Breast epithelium (tissue), 4 donors: ENCODE data around the gene SIGLEC11. TPM values are rescaled to one million over a fixed set of nuclear protein-coding genes. Genes with fewer than 3 reads are reported as not detected.

ENCODE experiments used
- DNase-seq, 2 donors: peaks; one replicate each; pipeline ENCODE4 v3.0.0-alpha.2; 2019; ENCODE audit warnings: low spot score in 2 of 2
- H3K27ac ChIP-seq, 2 donors: fragments of 200-600 bp; sonication (generic) in 1 of 2; one replicate each; pipeline ENCODE4 v1.5.1; 2016 to 2019; ENCODE audit warnings: mild to moderate bottlenecking in 1 of 2
- H3K27me3 ChIP-seq, 2 donors: fragments of 200-600 bp; sonication (generic) in 1 of 2; one replicate each; pipeline versions ENCODE4 v1.5.1 to v1.6.0; 2017 to 2019; ENCODE audit warnings: control low read depth in 1 of 2, mild to moderate bottlenecking in 1 of 2
- H3K36me3 ChIP-seq: fragments of 200-600 bp; one replicate; pipeline ENCODE4 v1.5.1; 2019
- H3K4me1 ChIP-seq, 2 donors: fragments of 200-600 bp; sonication (generic); one replicate each; pipeline ENCODE4 v1.5.1; 2016 to 2019; ENCODE audit warnings: control low read depth in 1 of 2
- H3K4me3 ChIP-seq, 3 donors: fragments of 200-600 bp; sonication (generic); 1 replicate in 2 of 3; 2 replicates in 1 of 3; pipeline ENCODE4 v1.5.1; 2016 to 2019; ENCODE audit warnings: mild to moderate bottlenecking in 3 of 3, moderate library complexity in 2 of 3
- H3K9me3 ChIP-seq, 2 donors: fragments of 200-600 bp; sonication (generic) in 1 of 2; one replicate each; pipeline ENCODE4 v1.5.1; 2016 to 2019; ENCODE audit warnings: control low read depth in 1 of 2
- POLR2A ChIP-seq: fragments of 450-650 bp; IDR thresholded peaks from one replicate; pipeline ENCODE4 v1.6.1; 2016; ENCODE audit warnings: antibody characterized with exemption, mild to moderate bottlenecking, moderate library complexity
- POLR2AphosphoS5 ChIP-seq, 3 donors: sonication (generic); formaldehyde crosslinking; IDR thresholded peaks; one replicate each; pipeline ENCODE4 v1.6.1; 2017; ENCODE audit warnings: antibody characterized with exemption in 3 of 3
- intact Hi-C: fragments of 100-400 bp; cut with DNase I; formaldehyde crosslinking; loops from one replicate; pipeline ENCODE4 v1.15.1; 2023; ENCODE audit warnings: low total_unique reads
- total RNA-seq, 3 donors: library from RNA; depleted of rRNA; stranded (reverse); fragments of >200 nt; gene quantifications; one replicate each; pipeline ENCODE4 v1.1.0, GENCODE V29; 2016
- TF ChIP-seq, protein P1 (sequence below), 3 donors: fragments of 450-650 bp; IDR thresholded peaks; one replicate each; pipeline ENCODE4 v1.5.1; 2016 to 2017; ENCODE audit warnings: antibody characterized with exemption in 3 of 3, mild to moderate bottlenecking in 3 of 3, moderate library complexity in 3 of 3

SIGLEC11 gene
- total RNA-seq, 3 donors from 2014 or later: 0.59 to 2.2 (median 0.66) TPM

DNA sequence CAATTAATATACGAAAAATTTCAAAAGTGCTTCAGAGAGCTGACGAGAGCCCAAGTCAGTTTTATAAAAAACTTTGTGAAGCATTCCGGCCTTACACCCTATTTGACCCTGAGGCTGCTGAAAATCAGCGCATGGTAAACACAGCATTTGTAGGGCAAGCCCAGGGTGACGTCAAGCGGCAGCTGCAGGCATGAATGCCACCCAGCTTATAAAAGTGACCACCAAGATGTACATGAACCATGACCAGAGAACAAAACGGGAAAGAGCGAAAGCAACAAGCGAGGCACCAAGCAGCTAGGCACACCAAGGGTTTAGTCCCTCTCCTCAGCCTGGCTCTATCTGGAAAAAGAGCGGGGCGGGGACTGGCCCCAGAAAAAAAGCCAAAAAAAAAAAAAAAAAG lies 6.0 kb downstream of the SIGLEC11 start:
- no peaks in the 10 kb centered on the region for H3K36me3 ChIP-seq
- H3K4me1 ChIP-seq: peaks cover 0 to 6% of the 10 kb centered on the region in 2 donors
- intact Hi-C loops: no loop called here
- no peak overlapping the region for H3K4me3 ChIP-seq
- H3K27ac ChIP-seq: no peak overlapping the region
- H3K27me3 ChIP-seq: no peaks in the 10 kb centered on the region
- H3K9me3 ChIP-seq: no peaks in the 10 kb centered on the region
- TF ChIP-seq POLR2AphosphoS5 (IDR thresholded peaks at IDR 0.05) (no peak), POLR2A (no peak)
- TF ChIP-seq, protein P1, sequence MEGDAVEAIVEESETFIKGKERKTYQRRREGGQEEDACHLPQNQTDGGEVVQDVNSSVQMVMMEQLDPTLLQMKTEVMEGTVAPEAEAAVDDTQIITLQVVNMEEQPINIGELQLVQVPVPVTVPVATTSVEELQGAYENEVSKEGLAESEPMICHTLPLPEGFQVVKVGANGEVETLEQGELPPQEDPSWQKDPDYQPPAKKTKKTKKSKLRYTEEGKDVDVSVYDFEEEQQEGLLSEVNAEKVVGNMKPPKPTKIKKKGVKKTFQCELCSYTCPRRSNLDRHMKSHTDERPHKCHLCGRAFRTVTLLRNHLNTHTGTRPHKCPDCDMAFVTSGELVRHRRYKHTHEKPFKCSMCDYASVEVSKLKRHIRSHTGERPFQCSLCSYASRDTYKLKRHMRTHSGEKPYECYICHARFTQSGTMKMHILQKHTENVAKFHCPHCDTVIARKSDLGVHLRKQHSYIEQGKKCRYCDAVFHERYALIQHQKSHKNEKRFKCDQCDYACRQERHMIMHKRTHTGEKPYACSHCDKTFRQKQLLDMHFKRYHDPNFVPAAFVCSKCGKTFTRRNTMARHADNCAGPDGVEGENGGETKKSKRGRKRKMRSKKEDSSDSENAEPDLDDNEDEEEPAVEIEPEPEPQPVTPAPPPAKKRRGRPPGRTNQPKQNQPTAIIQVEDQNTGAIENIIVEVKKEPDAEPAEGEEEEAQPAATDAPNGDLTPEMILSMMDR (IDR thresholded peaks at IDR 0.05): no peak
- peak in 1 of 2 donors; percentile 27 for DNase-seq

DNA sequence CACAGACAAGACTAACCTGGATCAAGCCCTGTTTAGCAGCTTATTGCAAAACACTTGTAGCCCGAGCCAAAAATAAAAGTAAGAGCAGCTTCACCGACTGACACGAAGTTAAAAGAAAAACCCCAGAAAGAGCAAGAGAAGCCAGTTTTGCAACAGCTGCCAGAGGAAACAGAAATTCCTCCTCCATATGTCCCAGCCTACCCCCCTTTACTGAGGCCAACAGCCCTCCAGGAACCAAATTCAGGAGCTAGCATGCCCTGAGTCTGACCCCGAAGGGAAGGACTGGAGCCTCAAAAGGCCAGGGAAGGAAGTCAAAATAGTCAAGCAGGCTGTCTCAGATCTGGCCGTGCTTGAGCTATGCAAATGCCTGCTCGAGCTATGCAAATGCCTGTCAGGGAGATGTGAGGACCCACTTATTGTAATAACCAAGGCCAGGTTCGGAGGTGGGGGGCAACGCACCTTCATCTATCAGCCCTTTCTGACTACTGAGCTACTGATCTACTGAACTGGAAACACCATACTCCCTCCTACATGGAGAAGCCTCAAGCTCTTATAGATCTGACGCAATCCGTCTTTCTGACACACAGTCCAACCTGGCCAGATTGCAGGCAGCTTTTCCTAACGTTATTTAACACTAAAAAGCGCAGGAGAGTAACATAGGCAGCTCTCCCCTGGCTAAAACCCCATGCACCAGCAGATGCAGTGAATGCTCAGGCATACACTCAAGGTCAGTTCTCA lies 6.7 kb downstream of the SIGLEC11 start:
- H3K4me3 ChIP-seq: no peak overlapping the region
- intact Hi-C loops: no loop called here
- TF ChIP-seq, protein P1 (IDR thresholded peaks at IDR 0.05): no peak
- no peak for TF ChIP-seq POLR2AphosphoS5 (IDR thresholded peaks at IDR 0.05)
- H3K36me3 ChIP-seq: no peaks in the 10 kb centered on the region
- H3K9me3 ChIP-seq: no peaks in the 10 kb centered on the region
- H3K27me3 ChIP-seq: no peaks in the 10 kb centered on the region
- H3K4me1 ChIP-seq: peaks cover 0 to 6% of the 10 kb centered on the region in 2 donors
- peak in 1 of 2 donors; percentile 43 for DNase-seq
- H3K27ac ChIP-seq: peak overlapping the region in 1 of 2 donors; percentile 57

DNA sequence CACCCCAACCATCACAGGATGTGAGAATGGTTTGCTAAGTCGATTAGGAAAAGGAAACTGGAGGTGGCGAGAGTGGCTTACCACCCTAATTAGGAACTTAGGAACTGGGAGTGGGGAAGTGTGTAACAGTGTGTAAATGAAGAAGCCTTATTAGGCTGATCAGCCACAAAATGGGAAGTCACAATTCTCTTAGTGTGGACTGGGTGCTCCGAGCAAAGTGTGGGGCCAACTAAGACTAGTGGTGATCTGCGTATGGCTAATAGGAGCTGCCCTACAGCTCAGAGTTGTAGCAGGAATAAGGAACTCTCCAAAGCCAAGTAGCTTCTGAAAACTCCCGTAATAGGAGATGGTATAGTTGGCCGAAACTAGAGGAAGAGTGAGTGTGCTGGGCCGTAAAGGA lies 7.6 kb downstream of the SIGLEC11 start:
- intact Hi-C loops: no loop called here
- H3K4me1 ChIP-seq: peaks cover 0 to 6% of the 10 kb centered on the region in 2 donors
- no peaks in the 10 kb centered on the region for H3K9me3 ChIP-seq
- no peak overlapping the region for H3K4me3 ChIP-seq
- no peaks in the 10 kb centered on the region for H3K27me3 ChIP-seq
- no peaks in the 10 kb centered on the region for H3K36me3 ChIP-seq
- peak overlapping the region in 1 of 2 donors; percentile 25 for H3K27ac ChIP-seq
- TF ChIP-seq POLR2A (no peak), POLR2AphosphoS5 (IDR thresholded peaks at IDR 0.05) (no peak)
- TF ChIP-seq, protein P1 (IDR thresholded peaks at IDR 0.05): no peak
- peak in 1 of 2 donors; percentile 5 for DNase-seq

DNA sequence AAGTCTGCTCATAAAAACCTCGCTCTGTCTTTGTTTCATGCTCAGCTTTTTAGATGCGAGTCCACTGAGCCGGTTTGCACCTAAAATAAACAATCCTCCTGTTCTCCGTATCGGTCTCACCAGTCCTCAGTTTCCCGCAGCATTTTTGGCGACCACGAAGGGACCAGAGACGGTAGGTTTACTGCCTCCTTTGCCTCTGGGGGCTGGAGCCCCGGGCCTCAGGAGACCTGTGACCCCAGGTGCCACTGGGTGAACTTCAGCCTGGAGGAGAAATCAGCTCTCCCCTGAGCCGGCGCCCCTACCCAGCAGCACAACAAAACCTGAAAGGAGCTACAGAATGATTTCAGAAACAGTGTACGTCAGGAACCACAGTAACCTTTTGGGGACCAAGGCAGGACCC lies 8.1 kb downstream of the SIGLEC11 start:
- intact Hi-C loops: no loop called here
- H3K27ac ChIP-seq: no peak overlapping the region
- DNase-seq: peak in 1 of 2 donors; percentile 22

DNA sequence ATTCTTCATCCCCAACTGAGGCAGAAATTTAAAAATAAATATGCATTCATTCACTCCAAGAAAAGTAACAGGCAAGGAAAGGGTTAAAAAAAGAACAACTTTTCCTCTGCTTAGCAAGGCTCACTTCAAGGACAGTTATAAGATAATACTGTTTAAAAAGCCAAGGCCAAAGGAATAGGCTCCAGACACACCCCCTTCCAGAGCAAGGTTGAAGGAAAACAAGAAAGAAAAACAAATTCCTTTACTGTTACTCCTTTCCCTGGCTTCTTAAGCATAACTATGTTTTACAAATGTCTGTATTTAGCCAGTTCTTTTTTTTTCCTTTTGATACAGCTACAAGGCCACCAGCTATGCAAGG lies 8.5 kb downstream of the SIGLEC11 start:
- intact Hi-C loops: no loop called here

More for the DNA sequence above, 8.1 kb downstream of the SIGLEC11 start:
- no peaks in the 10 kb centered on the region for H3K36me3 ChIP-seq
- no peak overlapping the region for H3K4me3 ChIP-seq
- H3K4me1 ChIP-seq: peaks cover 0 to 6% of the 10 kb centered on the region in 2 donors
- no peaks in the 10 kb centered on the region for H3K27me3 ChIP-seq
- no peaks in the 10 kb centered on the region for H3K9me3 ChIP-seq
- TF ChIP-seq POLR2A: no peak
- no peak for TF ChIP-seq POLR2AphosphoS5 (IDR thresholded peaks at IDR 0.05)
- TF ChIP-seq, protein P1 (IDR thresholded peaks at IDR 0.05): no peak

More for the DNA sequence above, 8.5 kb downstream of the SIGLEC11 start:
- Histone ChIP-seq H3K36me3 (no peaks in the 10 kb centered on the region), H3K27ac (no peak overlapping the region), H3K9me3 (no peaks in the 10 kb centered on the region), H3K4me1 (peaks cover 0 to 6% of the 10 kb centered on the region in 2 donors), H3K4me3 (no peak overlapping the region), H3K27me3 (no peaks in the 10 kb centered on the region)
- no peak for DNase-seq
- TF ChIP-seq POLR2A (no peak), POLR2AphosphoS5 (IDR thresholded peaks at IDR 0.05) (no peak)
- TF ChIP-seq, protein P1 (IDR thresholded peaks at IDR 0.05): no peak
